ENCODE measurements around the gene ACOXL.
"Not testable (repeated sequence)": the region's sequence is repeated elsewhere in the genome, so short reads cannot be mapped to it uniquely, and the experiment has no call there.

The ACOXL gene

GRCh38 chr2:110853516-110853915 lies 121.1 kb downstream of the ACOXL start:
- no peak overlapping the region for H3K4me3 Mint-ChIP-seq
- peaks cover 92% of the 10 kb centered on the region for H3K4me1 Mint-ChIP-seq (ENCODE audit: low read depth)
- H3K9me3 Mint-ChIP-seq = no peaks in the 10 kb centered on the region
- peak overlapping the region; percentile 21 for H3K27ac Mint-ChIP-seq
- H3K36me3 Mint-ChIP-seq (ENCODE audit: low read depth) = no peaks in the 10 kb centered on the region
- H3K27me3 Mint-ChIP-seq = peaks cover 54% of the 10 kb centered on the region

DNA sequence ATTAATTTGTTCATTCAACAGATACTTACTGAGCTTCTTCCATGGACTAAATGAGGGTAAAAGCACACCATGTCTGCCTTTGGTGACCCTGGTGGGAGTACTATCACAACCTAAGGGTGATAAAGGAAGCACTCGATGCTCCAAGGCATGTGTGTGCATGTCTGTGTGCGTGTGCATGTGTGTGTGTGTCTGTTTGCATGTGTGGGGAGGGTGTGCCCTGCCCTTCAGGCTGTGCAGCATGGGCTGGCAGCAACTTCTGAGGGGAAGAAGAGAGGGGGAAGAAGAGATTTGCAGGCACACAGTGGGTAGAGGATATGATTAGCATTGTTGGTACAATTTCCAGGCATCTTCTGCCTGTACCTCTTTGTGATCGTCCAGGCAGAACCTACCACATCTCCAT lies 121.6 kb downstream of the ACOXL start:
- Mint-ChIP-seq H3K9me3 (no peaks in the 10 kb centered on the region), H3K36me3 (ENCODE audit: low read depth) (no peaks in the 10 kb centered on the region), H3K4me3 (no peak overlapping the region), H3K4me1 (ENCODE audit: low read depth) (peaks cover 92% of the 10 kb centered on the region), H3K27me3 (peaks cover 51% of the 10 kb centered on the region), H3K27ac (peak overlapping the region; percentile 21)

DNA sequence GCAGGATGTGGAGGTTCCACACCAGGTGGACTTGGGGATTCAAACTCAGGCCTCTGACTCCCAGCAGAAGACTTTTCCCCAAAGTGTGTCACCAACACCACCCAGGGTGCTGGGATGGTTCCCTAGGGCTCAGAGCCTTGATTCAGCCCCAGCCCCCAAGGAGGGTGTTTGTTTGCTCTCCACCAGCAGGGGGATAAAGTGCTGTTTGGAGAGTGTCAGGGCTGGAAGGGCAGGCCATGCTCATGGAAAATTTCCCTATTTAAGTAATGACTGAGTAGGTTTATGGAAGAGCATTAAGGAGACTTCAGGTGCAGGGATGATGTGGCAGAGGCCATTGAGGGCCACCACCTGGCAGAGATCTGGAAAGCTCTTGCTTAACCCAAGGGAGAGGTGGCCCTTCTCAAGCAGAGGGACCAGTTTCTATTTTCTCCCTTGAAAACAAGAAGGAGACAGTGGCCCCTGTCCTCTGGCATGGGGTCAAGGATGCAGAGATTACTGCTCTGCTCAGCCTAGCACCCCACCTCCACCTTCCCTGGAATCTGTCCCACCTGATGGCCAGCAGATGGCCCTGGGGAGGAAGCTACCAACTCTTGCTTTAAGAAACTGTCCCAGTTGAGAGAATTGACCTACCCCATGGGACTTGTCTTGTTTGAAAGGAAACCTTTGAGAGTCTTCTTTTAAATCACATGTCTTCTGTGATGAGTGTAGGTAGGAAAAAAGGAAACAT lies 122.1 kb downstream of the ACOXL start:
- no peak overlapping the region for H3K4me3 Mint-ChIP-seq
- H3K27ac Mint-ChIP-seq = peak overlapping the region; percentile 59
- peaks cover 53% of the 10 kb centered on the region for H3K27me3 Mint-ChIP-seq
- peaks cover 93% of the 10 kb centered on the region for H3K4me1 Mint-ChIP-seq (ENCODE audit: low read depth)
- no peaks in the 10 kb centered on the region for H3K9me3 Mint-ChIP-seq
- H3K36me3 Mint-ChIP-seq (ENCODE audit: low read depth) = no peaks in the 10 kb centered on the region

DNA sequence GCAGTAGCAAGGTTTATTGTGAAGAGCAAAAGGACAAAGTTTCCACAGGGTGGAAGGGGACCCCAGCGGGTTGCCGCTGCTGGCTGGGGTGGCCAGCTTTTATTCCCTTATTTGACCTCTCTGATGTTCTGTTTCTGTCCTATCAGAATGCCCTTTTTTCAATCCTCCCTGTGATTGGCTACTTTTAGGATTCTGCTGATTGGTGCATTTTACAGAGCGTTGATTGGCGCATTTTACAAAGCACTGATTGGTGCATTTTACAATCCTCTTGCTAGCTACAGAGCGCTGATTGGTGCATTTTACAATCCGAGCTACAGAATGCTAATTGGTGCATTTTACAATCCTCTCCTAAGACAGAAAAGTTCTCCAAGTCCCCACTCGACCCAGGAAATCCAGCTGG lies 123.5 kb downstream of the ACOXL start:
- H3K36me3 Mint-ChIP-seq (ENCODE audit: low read depth); H3K27ac Mint-ChIP-seq; H3K4me3 Mint-ChIP-seq; H3K9me3 Mint-ChIP-seq: not testable (repeated sequence)
- Mint-ChIP-seq H3K4me1 (ENCODE audit: low read depth) (peaks cover 95% of the 10 kb centered on the region), H3K27me3 (peaks cover 50% of the 10 kb centered on the region)

DNA sequence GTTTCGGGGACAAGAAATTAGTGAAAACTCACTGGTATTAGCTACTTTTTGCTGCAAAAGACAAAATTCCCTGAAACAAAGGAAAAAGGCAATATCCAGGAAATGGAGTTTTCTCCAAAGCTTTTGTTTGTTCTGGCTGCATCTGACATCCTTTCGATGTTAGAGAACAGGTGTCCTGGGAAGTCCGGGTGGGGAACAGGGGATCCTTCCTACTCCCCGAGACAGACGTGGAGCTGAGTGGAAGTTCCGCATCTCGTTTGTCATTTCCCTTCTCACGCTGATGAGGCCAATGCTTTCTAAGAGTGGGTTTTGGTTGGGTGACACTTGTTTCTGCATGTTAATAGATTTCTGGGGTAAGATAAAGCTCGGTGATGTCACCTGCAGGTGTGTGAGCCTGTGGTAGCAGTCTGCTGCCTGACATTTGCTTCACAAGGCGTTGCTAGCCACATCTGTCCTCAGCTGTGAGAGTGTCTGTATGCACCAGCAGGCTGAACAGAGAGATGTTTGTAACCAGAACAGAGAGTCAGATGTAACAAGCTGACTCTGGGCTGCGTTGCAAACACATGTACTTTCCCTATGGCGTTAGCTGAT lies 125.9 kb downstream of the ACOXL start:
- Mint-ChIP-seq H3K9me3 (no peaks in the 10 kb centered on the region), H3K4me1 (ENCODE audit: low read depth) (peaks cover 77% of the 10 kb centered on the region)

DNA sequence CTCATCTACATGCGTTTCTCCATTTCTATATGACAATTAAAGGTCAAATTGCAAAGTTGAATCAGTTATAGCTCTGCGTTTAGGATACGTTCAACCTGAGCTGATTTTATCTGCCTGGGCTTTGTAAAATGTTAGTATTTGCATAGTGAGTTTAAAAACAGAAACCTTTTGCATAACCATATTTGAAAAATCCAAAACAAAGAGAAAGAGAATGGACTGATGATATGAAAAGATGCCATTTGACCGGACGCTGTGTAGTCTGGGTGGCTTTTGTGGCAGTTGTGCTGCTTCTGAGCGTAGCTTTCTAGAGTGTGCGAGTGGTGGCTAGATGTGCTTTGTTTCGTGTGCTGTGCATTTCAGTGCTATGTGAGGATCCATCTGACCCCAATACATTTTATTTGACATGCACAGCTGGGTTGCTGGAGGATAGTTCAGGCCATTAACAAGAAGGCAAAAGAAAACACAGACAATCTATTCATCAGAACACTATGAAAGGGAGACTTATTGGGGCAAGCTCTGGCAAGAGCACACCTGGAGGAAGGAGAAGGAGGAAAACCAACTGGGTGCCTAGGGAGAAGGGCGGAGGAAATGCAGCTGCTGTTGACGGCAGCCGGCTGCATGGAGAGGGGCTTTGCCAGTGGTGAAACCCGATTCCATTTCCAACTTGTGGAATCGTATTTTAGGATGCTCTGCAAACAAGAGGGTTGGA lies 126.8 kb downstream of the ACOXL start:
- peaks cover 61% of the 10 kb centered on the region for H3K27me3 Mint-ChIP-seq
- H3K4me1 Mint-ChIP-seq (ENCODE audit: low read depth) = peaks cover 72% of the 10 kb centered on the region
- no peaks in the 10 kb centered on the region for H3K9me3 Mint-ChIP-seq
- H3K36me3 Mint-ChIP-seq (ENCODE audit: low read depth) = no peaks in the 10 kb centered on the region
- peak overlapping the region; percentile 65 for H3K4me3 Mint-ChIP-seq
- H3K27ac Mint-ChIP-seq = peak overlapping the region; percentile 80

More for the DNA sequence above, 125.9 kb downstream of the ACOXL start:
- Mint-ChIP-seq H3K27ac (peak overlapping the region; percentile 80), H3K27me3 (peaks cover 61% of the 10 kb centered on the region), H3K4me3 (peak overlapping the region; percentile 65), H3K36me3 (ENCODE audit: low read depth) (no peaks in the 10 kb centered on the region)

DNA sequence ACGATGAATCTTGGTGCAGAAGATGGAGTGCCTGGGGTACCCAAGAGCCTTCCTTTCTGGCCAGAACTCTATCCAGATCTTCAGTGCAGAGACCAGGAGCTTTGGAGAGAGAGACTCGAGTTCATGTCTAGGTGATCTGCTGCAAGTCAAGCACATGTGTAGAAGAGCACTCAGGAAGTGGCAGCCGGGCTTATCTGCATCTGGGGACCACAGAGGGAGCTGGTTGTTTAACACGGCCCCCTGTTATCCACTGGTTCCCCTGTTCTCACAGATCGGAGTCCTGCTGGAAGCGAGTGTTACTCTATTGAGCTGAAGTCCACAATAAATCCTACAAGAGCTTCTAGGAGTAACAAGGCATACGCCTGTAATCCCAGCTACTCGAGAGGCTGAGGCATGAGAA lies 128.3 kb downstream of the ACOXL start:
- Mint-ChIP-seq H3K36me3 (ENCODE audit: low read depth) (no peaks in the 10 kb centered on the region), H3K4me1 (ENCODE audit: low read depth) (peaks cover 72% of the 10 kb centered on the region), H3K4me3 (no peak overlapping the region), H3K27ac (no peak overlapping the region), H3K27me3 (peaks cover 48% of the 10 kb centered on the region), H3K9me3 (no peaks in the 10 kb centered on the region)

DNA sequence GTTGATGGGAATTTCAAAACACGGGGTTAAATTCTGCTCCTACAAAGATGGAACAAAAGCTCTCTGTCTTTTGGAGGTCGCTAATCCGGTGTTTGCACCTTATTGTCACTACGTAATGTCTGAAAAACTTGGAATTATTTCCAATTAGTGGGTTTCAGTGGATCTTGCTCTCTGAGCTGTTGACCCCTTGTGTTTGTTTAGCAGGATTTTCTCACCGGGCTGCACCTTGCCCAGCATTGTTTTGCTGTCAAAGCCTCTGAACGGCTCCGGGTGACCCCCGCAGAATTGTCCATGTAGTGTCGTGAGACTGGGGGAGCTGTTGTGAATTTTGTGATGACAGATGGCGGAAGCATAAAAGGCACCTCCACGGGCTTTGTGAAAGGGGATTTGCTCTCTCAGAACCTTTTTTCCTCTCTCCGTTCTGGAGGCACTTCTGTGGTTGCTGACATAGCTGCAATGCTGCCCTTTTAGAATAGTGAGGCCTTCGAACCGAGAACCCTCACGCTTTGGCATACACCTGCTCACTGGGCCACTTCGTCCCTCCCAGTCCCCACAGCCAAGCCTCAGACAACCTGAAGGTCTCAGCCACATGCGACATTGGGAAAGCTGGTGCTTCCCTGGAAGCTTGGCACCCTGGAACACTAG lies 129.4 kb downstream of the ACOXL start:
- no peak overlapping the region for H3K27ac Mint-ChIP-seq
- no peaks in the 10 kb centered on the region for H3K9me3 Mint-ChIP-seq
- H3K36me3 Mint-ChIP-seq (ENCODE audit: low read depth) = no peaks in the 10 kb centered on the region
- peaks cover 37% of the 10 kb centered on the region for H3K27me3 Mint-ChIP-seq
- H3K4me1 Mint-ChIP-seq (ENCODE audit: low read depth) = peaks cover 72% of the 10 kb centered on the region
- no peak overlapping the region for H3K4me3 Mint-ChIP-seq

DNA sequence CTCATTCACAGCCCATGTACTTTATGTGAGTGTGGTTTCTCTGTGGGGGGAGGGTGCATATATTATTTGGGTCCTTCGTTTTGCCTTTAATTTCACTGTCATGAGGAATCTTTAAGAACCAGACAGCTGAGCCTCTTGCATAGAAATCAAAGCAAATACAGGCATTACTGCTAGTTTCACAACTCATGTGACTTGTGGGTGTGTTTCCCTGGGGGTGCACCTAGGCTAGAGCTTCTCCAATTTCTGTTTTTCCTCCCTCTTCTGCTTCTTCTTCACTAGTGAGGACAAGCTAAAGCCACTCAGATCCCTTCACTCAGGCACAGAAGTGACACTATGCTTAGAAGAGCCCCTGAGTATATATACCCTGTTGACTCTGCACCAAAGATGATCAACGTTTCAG lies 131.4 kb downstream of the ACOXL start:
- peaks cover 49% of the 10 kb centered on the region for H3K27me3 Mint-ChIP-seq
- H3K4me1 Mint-ChIP-seq (ENCODE audit: low read depth) = peaks cover 63% of the 10 kb centered on the region
- H3K27ac Mint-ChIP-seq = no peak overlapping the region
- no peaks in the 10 kb centered on the region for H3K9me3 Mint-ChIP-seq
- H3K4me3 Mint-ChIP-seq = no peak overlapping the region
- H3K36me3 Mint-ChIP-seq (ENCODE audit: low read depth) = no peaks in the 10 kb centered on the region

- peaks cover 59% of the 10 kb centered on the region for H3K4me1 Mint-ChIP-seq (ENCODE audit: low read depth)
- no peaks in the 10 kb centered on the region for H3K9me3 Mint-ChIP-seq
- H3K27ac Mint-ChIP-seq = no peak overlapping the region
Observed at GRCh38 chr2:110864176-110864575, 131.8 kb downstream of the ACOXL start.

GRCh38 chr2:110864731-110865130 lies 132.4 kb downstream of the ACOXL start:
- Mint-ChIP-seq H3K27me3 (peaks cover 48% of the 10 kb centered on the region), H3K4me1 (ENCODE audit: low read depth) (peaks cover 53% of the 10 kb centered on the region), H3K9me3 (no peaks in the 10 kb centered on the region), H3K4me3 (no peak overlapping the region), H3K36me3 (ENCODE audit: low read depth) (no peaks in the 10 kb centered on the region), H3K27ac (peak overlapping the region; percentile 9)

More at GRCh38 chr2:110864176-110864575, 131.8 kb downstream of the ACOXL start:
- Mint-ChIP-seq H3K27me3 (peaks cover 48% of the 10 kb centered on the region), H3K36me3 (ENCODE audit: low read depth) (no peaks in the 10 kb centered on the region), H3K4me3 (no peak overlapping the region)

DNA sequence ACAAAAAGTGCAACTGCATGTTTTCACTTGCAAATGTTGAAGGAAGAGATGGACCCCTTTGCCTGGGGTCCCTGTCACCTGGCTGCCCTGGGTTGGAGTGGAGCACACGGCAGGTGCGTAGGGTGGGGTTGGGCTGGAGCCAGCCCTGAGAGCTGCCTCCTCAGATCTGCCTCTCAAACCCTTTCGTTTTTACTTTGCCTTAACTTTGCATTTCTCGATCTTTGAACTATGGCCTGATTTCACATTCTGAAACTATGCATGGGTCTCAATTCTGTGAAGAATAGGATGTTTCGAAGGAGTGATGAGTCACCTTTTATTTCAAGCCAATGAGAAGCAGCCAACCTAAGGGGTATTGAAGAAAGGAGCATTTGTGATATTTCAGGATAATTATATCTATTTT lies 132.8 kb downstream of the ACOXL start:
- Mint-ChIP-seq H3K27me3 (peaks cover 47% of the 10 kb centered on the region), H3K4me1 (ENCODE audit: low read depth) (peaks cover 49% of the 10 kb centered on the region), H3K4me3 (no peak overlapping the region), H3K9me3 (no peaks in the 10 kb centered on the region), H3K27ac (peak overlapping the region; percentile 9), H3K36me3 (ENCODE audit: low read depth) (no peaks in the 10 kb centered on the region)

GRCh38 chr2:110866045-110866444 lies 133.7 kb downstream of the ACOXL start:
- H3K4me1 Mint-ChIP-seq (ENCODE audit: low read depth) = peaks cover 41% of the 10 kb centered on the region
- no peak overlapping the region for H3K4me3 Mint-ChIP-seq
- H3K36me3 Mint-ChIP-seq (ENCODE audit: low read depth) = no peaks in the 10 kb centered on the region
- no peaks in the 10 kb centered on the region for H3K9me3 Mint-ChIP-seq
- peaks cover 41% of the 10 kb centered on the region for H3K27me3 Mint-ChIP-seq
- peak overlapping the region; percentile 79 for H3K27ac Mint-ChIP-seq

- H3K27ac Mint-ChIP-seq = peak overlapping the region; percentile 79
Observed at GRCh38 chr2:110866466-110866865, 134.1 kb downstream of the ACOXL start.

GRCh38 chr2:110867078-110867477 lies 134.7 kb downstream of the ACOXL start:
- no peaks in the 10 kb centered on the region for H3K9me3 Mint-ChIP-seq
- H3K4me3 Mint-ChIP-seq = no peak overlapping the region
- peaks cover 30% of the 10 kb centered on the region for H3K27me3 Mint-ChIP-seq
- H3K27ac Mint-ChIP-seq = peak overlapping the region; percentile 53
- H3K36me3 Mint-ChIP-seq (ENCODE audit: low read depth) = no peaks in the 10 kb centered on the region
- peaks cover 49% of the 10 kb centered on the region for H3K4me1 Mint-ChIP-seq (ENCODE audit: low read depth)

More at GRCh38 chr2:110866466-110866865, 134.1 kb downstream of the ACOXL start:
- H3K4me1 Mint-ChIP-seq (ENCODE audit: low read depth) = peaks cover 44% of the 10 kb centered on the region
- peaks cover 36% of the 10 kb centered on the region for H3K27me3 Mint-ChIP-seq
- no peaks in the 10 kb centered on the region for H3K9me3 Mint-ChIP-seq
- no peaks in the 10 kb centered on the region for H3K36me3 Mint-ChIP-seq (ENCODE audit: low read depth)
- H3K4me3 Mint-ChIP-seq = no peak overlapping the region

Data from stimulated activated naive CD8-positive, alpha-beta T cell treated with anti-CD3 and anti-CD28 coated beads, Interleukin-15, Interleukin-2, amounts not matched to agents 100 ng/mL and 50 ng/mL, for 24 hours (primary cell).